PC-9 (cell line): ENCODE data around the gene MYOM1.

Experiments used
- CTCF ChIP-seq: fragments of 200-600 bp; sonication (generic); conservative IDR thresholded peaks from 2 replicates; pipeline ENCODE4 v1.6.1; 2017; ENCODE audit warnings: mixed run types, antibody characterized with exemption, mild to moderate bottlenecking, moderate library complexity
- EZH2 ChIP-seq: fragments of 200-600 bp; sonication (generic); IDR thresholded peaks from 2 replicates; pipeline ENCODE4 v1.8.0; 2017; ENCODE audit warnings: antibody characterized with exemption, low read depth

GRCh38 chr18:3093624-3094337, 126.0 kb downstream of the MYOM1 start:
- TF ChIP-seq CTCF = no peak
- TF ChIP-seq EZH2 = no peak
